Esophagus muscularis mucosa (tissue), 3 donors: ENCODE measurements around the gene REG4.

Source experiments
- CTCF ChIP-seq, 3 experiments: fragments of 200-600 bp in 2 of 3; fragments of 450-650 bp in 1 of 3; sonication (generic) in 2 of 3; IDR thresholded peaks; one replicate each; pipeline ENCODE4 v1.5.1; 2017 to 2019; ENCODE audit warnings: antibody characterized with exemption in 3 of 3, mild to moderate bottlenecking in 2 of 3, moderate library complexity in 1 of 3
- POLR2A ChIP-seq: fragments of 450-650 bp; IDR thresholded peaks from one replicate; pipeline ENCODE4 v1.6.1; 2017; ENCODE audit warnings: antibody characterized with exemption, moderate library complexity, mild to moderate bottlenecking, low read depth

DNA sequence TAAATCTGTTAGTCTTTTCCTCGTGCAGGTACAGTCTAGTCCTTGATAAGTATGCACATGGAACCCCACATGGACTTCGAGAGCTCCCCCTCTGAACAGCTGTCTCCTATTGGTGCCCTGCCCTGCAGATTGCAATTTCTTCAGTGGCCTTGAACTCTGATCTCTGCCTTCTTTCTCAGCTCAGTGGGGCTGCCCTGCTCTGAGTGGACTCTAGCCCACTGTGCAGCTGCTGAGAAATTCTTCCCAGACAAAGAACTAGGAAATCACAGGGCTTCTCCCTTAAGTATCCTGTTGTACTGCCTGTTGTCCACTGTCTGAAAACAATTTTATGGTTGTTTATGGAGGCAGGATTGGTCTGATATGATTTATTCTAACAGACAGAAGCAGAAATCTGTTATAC, 46.9 kb upstream of the REG4 start:
- TF ChIP-seq CTCF (IDR thresholded peaks at IDR 0.05) (no peak), POLR2A (no peak)
